ENCODE data around the gene TRIM23. TPM values are rescaled to one million over a fixed set of nuclear protein-coding genes. Genes with fewer than 3 reads are reported as not detected.

The TRIM23 gene
- total RNA-seq, 2 donors from 2014 or later: 13.8 to 15.1 TPM

DNA sequence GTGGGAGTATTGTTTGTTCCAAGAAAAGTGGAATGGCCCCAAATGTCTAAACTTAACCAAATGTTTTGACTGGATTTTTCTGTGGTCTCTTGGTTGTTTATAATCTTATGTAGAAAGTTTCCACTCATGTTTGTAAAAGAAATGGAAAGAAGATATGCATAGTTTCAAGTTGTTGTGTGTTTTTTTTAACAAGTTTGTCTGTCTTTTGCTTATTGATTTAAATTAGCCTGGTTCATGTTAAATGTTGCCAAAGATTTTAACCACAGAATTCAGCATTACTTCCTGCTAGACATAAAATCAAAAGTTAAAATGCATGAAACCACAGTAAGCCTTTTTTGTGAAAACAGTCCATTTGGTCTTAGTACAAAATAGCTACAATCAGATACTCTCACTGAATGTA is 47.0 kb downstream of the TRIM23 start:
- intact Hi-C loops (cut with DNase I): no loop called here

GRCh38 chr5:65570598-65571226 is 53.4 kb downstream of the TRIM23 start:
- intact Hi-C loops (cut with DNase I): loop anchor here in 1 of 2 donors (5.0 kb wide), 1 partner anchor 717 kb away; no protein-coding TSS in a partner anchor
- DNase-seq (ENCODE audit: low spot score): no peak

More for the DNA sequence above, 47.0 kb downstream of the TRIM23 start:
- no peak for DNase-seq (ENCODE audit: low spot score)

DNA sequence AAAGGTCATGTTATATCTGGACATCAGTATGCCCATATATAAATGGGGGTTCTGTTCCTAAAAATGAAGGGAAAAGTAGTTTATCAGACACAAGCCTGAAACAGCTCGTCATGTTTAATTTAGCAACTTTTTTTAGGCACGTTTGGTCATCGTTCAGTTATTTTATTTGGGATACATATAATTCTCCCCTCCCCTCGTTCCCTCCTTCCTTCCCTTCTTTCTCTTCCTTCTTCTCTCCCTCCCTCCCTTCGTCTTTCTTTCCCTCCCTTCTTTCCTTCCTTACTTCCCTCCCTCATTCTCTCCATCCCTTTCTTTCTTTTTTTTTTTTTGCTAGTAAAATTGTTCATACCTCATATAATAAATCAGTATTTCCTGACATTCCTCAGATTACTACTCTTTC is 57.6 kb downstream of the TRIM23 start:
- intact Hi-C loops (cut with DNase I): no loop called here
- DNase-seq (ENCODE audit: low spot score): no peak

GRCh38 chr5:65563777-65564176 is 60.4 kb downstream of the TRIM23 start:
- intact Hi-C loops (cut with DNase I): no loop called here
- no peak for DNase-seq (ENCODE audit: low spot score)

DNA sequence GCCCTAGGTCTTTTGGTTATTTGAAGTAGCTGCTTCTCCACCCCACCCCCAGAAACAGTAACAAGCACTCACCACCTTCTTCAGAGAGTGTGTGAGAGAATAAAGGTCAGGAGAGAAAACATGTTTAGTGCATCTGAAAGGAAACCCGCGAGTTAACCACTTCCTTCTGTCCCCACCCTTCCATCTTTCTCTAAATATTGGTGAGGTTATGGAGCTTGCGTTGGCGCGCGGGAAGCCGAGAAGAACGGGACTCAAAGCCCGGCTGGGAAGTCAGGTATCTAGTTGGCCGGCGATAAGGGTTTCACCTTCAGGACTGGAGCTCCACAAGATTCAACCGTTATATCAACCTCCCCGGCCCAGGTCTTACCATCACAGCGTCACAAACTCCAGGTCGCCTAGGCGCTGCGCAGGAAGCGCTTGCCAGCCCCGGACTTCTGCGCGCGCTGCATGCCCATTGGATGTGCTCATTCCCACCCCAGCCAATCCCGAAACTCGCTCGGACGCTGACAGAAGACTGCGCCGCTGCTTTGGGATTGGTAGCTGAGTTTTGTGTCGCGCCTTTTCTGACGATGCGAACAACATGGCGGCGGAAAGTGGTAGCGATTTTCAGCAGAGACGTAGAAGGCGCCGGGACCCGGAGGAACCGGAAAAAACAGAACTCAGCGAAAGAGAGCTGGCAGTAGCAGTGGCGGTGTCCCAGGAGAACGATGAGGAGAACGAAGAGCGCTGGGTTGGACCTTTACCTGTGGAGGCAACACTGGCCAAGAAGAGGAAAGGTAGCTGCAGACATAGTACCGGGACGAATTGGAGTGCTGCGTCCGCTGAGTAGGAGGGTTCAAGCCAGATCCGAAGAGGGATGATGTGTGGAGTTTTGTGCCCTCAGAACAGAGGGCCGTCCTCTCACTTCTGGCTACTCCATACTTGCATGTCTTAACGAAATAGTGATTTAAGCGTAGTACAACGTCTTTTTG is 61.1 kb downstream of the TRIM23 start, which contains the start of the genes CENPK and PPWD1:
Gene CENPK, minus strand, starts transcription at position 438 of the 971 bp plus-strand sequence. CDS start 8,261 bp downstream, outside the sequence.
Gene PPWD1, plus strand, starts transcription at position 566 of the 971 bp plus-strand sequence. Its CDS starts 15 bp downstream, at position 581.
- intact Hi-C loops (cut with DNase I): no loop called here
- peak; percentile 98 for DNase-seq (ENCODE audit: low spot score)

DNA sequence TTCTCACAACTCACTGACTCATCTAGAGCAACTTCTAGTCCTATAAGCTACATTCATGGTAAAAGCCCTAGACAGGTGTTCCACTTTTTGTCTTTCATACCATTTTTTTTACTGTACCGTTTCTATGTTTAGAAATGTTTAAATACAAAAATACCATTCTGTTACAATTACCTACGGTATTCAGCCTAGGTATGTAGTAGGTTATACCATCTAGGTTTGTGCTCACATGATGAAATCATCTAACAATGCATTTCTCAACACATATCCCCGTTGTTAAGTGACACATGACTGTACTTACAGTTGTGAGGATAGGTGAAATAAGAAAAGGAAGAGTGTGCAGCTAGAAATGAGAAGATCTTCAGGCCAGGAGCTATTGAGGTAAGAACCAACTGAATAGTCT is 67.4 kb downstream of the TRIM23 start:
- DNase-seq (ENCODE audit: low spot score): no peak
- intact Hi-C loops (cut with DNase I): no loop called here

GRCh38 chr5:65556181-65556580 is 68.0 kb downstream of the TRIM23 start:
- intact Hi-C loops (cut with DNase I): no loop called here
- no peak for DNase-seq (ENCODE audit: low spot score)

GRCh38 chr5:65555287-65555686 is 68.8 kb downstream of the TRIM23 start:
- intact Hi-C loops (cut with DNase I): no loop called here
- DNase-seq (ENCODE audit: low spot score): no peak

DNA sequence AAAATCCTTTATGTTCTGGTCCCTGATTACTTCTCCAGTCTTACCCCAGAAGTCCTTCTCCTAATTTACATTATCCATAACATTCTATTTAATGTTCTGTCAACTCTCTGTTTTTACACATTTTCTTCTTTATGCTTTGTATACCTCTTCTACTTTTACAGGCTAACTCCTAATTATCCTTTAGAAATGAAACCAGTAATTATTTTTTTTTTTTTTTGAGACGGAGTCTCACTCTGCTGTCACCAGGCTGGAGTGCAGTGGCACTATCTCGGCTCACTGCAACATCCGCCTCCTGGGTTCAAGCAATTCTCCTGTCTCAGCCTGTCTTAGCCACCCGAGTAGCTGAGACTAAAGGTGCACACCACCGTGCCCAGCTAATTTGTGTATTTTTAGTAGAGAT is 70.2 kb downstream of the TRIM23 start:
- intact Hi-C loops (cut with DNase I): no loop called here
- no peak for DNase-seq (ENCODE audit: low spot score)

DNA sequence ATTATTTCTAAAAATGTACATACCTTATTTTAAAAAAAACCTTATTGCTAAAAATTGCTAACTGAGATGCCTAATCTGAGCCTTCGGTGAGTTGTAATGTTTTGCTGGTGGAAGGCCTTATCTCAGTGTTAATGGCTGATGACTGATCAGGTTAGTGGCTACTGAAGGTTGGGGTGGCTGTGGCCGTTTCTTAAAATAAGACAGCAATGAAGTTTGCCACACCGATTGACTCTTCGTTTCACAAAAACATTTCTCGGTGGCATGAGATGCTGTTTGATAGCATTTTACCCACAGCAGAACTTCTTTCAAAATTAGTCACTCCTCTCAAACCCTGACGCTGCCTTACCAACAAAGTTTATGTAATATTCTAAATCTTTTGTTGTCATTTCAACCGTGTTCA is 75.9 kb downstream of the TRIM23 start:
- intact Hi-C loops (cut with DNase I): no loop called here
- DNase-seq (ENCODE audit: low spot score): no peak

DNA sequence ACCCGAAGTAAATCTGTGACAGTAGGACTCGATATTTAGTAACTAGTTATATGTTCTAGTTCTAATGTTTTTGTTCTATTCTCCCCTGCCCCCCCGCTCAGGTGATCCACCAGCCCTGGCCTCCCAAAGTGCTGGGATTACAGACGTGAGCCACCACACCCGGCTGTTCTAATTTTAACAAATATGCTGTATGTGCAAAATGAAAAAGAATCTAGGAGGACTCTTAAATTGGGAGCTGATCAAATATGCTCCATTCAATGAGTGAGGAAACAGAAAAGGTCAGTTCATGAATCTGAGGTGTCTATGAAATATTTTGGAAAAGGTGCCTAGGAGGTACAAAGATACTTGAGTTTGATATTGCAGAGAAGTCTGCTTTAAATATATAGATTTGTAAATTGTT is 78.0 kb downstream of the TRIM23 start:
- DNase-seq (ENCODE audit: low spot score): no peak
- intact Hi-C loops (cut with DNase I): no loop called here

DNA sequence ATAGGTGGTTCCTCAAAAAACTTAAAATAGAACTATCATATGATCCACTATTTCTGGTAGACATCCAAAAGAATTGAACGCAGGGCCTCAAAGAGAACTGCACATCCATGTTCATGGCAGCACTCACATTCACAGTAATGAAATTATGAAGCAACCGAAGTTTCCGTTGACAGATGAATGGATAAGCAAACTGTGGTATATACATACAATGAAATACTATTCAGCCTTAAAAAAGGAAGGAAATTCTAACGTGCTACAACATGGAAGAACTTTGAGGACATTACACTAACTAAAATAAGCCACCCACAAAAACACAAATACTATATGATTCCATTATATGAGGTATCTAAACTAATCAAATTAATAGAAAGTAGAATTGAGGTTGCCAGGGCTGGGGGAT is 79.7 kb downstream of the TRIM23 start:
- DNase-seq (ENCODE audit: low spot score): no peak
- intact Hi-C loops (cut with DNase I): no loop called here

- no peak for DNase-seq (ENCODE audit: low spot score)
- intact Hi-C loops (cut with DNase I): no loop called here
Measured at GRCh38 chr5:65539827-65540226, 84.3 kb downstream of the TRIM23 start.

Other genes starting within 250 kb of the TRIM23 start
- gene ADAMTS6, start 142.4 kb downstream of the TRIM23 start, total RNA-seq: 10 to 100 TPM in 1 of 2 donors, 1 to 10 TPM in 1; 5.5 to 14.4 TPM
- 1 to 10 TPM; 1.6 to 2.6 TPM for gene CENPK, start 61.2 kb downstream of the TRIM23 start, total RNA-seq
- gene PPWD1, start 61.0 kb downstream of the TRIM23 start, total RNA-seq: 10 to 100 TPM; 24.9 to 29.9 TPM
- gene SHLD3, start 694 bp upstream of the TRIM23 start, total RNA-seq: 1 to 10 TPM; 2.8 to 3.3 TPM
- gene TRAPPC13, start 694 bp upstream of the TRIM23 start, total RNA-seq: 10 to 100 TPM; 23.6 to 24.0 TPM
- 10 to 100 TPM; 22.0 to 35.4 TPM for gene SGTB, start 97.8 kb upstream of the TRIM23 start, total RNA-seq
- 10 to 100 TPM; 17.6 to 20.4 TPM for gene NLN, start 97.9 kb upstream of the TRIM23 start, total RNA-seq